Measurements from ENCODE around the gene EDN1. TPM values are rescaled to one million over a fixed set of nuclear protein-coding genes. Genes with fewer than 3 reads are reported as not detected.

EDN1 gene
- total RNA-seq (2014; rRNA removed; shearing (Covaris generic)) (1.8 and 6.3 TPM in 2 replicates), polyA plus RNA-seq (2016; fragmentation: Nextera tagmentation; extraction: Ambion mirVana) (4.1 and 5.2 TPM in 2 replicates)

DNA sequence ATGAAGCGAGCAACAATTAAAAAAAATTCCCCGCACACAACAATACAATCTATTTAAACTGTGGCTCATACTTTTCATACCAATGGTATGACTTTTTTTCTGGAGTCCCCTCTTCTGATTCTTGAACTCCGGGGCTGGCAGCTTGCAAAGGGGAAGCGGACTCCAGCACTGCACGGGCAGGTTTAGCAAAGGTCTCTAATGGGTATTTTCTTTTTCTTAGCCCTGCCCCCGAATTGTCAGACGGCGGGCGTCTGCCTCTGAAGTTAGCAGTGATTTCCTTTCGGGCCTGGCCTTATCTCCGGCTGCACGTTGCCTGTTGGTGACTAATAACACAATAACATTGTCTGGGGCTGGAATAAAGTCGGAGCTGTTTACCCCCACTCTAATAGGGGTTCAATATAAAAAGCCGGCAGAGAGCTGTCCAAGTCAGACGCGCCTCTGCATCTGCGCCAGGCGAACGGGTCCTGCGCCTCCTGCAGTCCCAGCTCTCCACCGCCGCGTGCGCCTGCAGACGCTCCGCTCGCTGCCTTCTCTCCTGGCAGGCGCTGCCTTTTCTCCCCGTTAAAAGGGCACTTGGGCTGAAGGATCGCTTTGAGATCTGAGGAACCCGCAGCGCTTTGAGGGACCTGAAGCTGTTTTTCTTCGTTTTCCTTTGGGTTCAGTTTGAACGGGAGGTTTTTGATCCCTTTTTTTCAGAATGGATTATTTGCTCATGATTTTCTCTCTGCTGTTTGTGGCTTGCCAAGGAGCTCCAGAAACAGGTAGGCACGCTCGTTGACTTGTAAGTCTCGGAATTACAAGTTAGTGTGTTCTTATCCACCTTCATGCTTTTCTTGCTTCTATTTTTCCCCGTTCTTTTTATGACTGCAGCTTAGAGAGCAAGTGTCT is at the start of gene EDN1:
TSS of gene EDN1 (plus strand) at position 429 of the 888 bp plus-strand sequence. CDS start at position 698, 269 bp downstream.
- H4K20me1 ChIP-seq (ENCODE audit: insufficient read depth), result no peaks in the 10 kb centered on the region
- H3K4me3 ChIP-seq, result peak within 1 kb of the TSS; percentile 85
- peak within 1 kb of the TSS; percentile 76 for H3K9ac ChIP-seq
- H3K36me3 ChIP-seq (ENCODE audit: low read depth), result no peaks in the 10 kb centered on the region
- peaks cover 34% of the 10 kb centered on the region for H3K4me1 ChIP-seq (ENCODE audit: insufficient read depth)
- H3K79me2 ChIP-seq (ENCODE audit: insufficient read depth), result no peaks in the 10 kb centered on the region
- in situ Hi-C loops (cut with MboI), result loop anchor here (10.0 kb wide), 1 partner anchor 315 kb away; no protein-coding TSS in a partner anchor
- 0 to 1% methylated on average over 38 of the region's 38 CpGs for WGBS, 2 experiments (ENCODE audit: low coverage in 1 of 2, low lambda C conversion rate in 2 of 2, missing lambda C conversion rate in 2 of 2)
- peak within 1 kb of the TSS; percentile 54 for H3K27ac ChIP-seq
- peak; percentile 97 for DNase-seq
- peak within 1 kb of the TSS; percentile 94 for H3K4me2 ChIP-seq (ENCODE audit: unreplicated experiment)
- H3K27me3 ChIP-seq (replicated peaks; ENCODE audit: insufficient read depth), result no peaks in the 10 kb centered on the region
- no peaks in the 10 kb centered on the region for H3K9me3 ChIP-seq (ENCODE audit: low read depth)
- H3K9me2 ChIP-seq (ENCODE audit: insufficient read depth), result no peaks in the 10 kb centered on the region
- H3F3A ChIP-seq (ENCODE audit: insufficient read depth), result peaks cover 19% of the 10 kb centered on the region
- no peak for TF ChIP-seq EZH2phosphoT487 (IDR thresholded peaks at IDR 0.05; ENCODE audit: insufficient read depth, low read depth)
- no peak for TF ChIP-seq EZH2 (IDR thresholded peaks at IDR 0.05; ENCODE audit: insufficient read depth, poor library complexity, severe bottlenecking)
- H2AFZ ChIP-seq, result peak within 1 kb of the TSS; percentile 95

DNA sequence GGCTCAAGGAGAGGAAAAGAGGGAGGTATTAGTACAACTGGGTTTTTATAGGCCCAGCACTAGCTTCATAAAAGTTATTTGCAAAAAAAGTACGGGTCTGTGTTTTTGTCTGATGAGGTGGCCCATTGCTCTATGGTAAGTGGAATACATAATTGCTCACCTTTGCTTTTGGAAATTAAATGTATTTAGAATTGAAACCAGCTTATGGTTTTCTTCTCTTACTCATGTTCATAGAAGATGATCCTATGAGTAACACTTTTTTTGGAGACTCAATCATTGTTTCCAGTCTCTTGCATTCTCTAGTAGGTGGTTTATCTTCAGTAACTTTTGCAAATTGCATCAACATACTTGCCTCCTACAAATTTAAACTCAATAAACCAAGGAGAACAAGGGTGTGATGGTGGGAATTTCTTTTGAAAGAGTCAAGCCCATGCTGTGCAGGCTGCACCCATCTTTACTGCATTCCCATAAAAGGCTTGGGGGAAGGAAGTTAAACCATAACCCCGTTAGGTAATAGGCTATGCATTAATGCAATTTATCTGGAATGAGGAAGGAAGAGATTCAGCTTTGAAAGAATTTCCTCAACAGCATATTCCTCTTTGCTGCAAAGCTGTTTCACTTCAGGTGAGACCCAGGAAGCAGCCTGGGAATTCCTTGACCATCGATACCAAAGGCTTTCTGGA is 48.5 kb upstream of the EDN1 start:
- H3F3A ChIP-seq (ENCODE audit: insufficient read depth), result no peaks in the 10 kb centered on the region
- in situ Hi-C loops (cut with MboI), result loop anchor here (25.0 kb wide), 1 partner anchor 579 kb away; no protein-coding TSS in a partner anchor
- H4K20me1 ChIP-seq (ENCODE audit: insufficient read depth), result no peaks in the 10 kb centered on the region
- no peaks in the 10 kb centered on the region for H3K36me3 ChIP-seq (ENCODE audit: low read depth)
- no peaks in the 10 kb centered on the region for H3K27me3 ChIP-seq (replicated peaks; ENCODE audit: insufficient read depth)
- TF ChIP-seq EZH2 (IDR thresholded peaks at IDR 0.05; ENCODE audit: insufficient read depth, poor library complexity, severe bottlenecking), result no peak
- no peak for TF ChIP-seq EZH2phosphoT487 (IDR thresholded peaks at IDR 0.05; ENCODE audit: insufficient read depth, low read depth)
- H3K79me2 ChIP-seq (ENCODE audit: insufficient read depth), result no peaks in the 10 kb centered on the region
- H3K4me2 ChIP-seq (ENCODE audit: unreplicated experiment), result no peak overlapping the region
- no peak overlapping the region for H3K27ac ChIP-seq
- DNase-seq, result peak; percentile 36
- 74 to 86% methylated on average over 3 of the region's 3 CpGs for WGBS, 2 experiments (ENCODE audit: low coverage in 1 of 2, low lambda C conversion rate in 2 of 2, missing lambda C conversion rate in 2 of 2)
- H3K9me3 ChIP-seq (ENCODE audit: low read depth), result no peaks in the 10 kb centered on the region
- H3K9me2 ChIP-seq (ENCODE audit: insufficient read depth), result no peaks in the 10 kb centered on the region
- no peak overlapping the region for H3K9ac ChIP-seq
- no peak overlapping the region for H3K4me3 ChIP-seq
- H3K4me1 ChIP-seq (ENCODE audit: insufficient read depth), result no peaks in the 10 kb centered on the region
- no peak overlapping the region for H2AFZ ChIP-seq

DNA sequence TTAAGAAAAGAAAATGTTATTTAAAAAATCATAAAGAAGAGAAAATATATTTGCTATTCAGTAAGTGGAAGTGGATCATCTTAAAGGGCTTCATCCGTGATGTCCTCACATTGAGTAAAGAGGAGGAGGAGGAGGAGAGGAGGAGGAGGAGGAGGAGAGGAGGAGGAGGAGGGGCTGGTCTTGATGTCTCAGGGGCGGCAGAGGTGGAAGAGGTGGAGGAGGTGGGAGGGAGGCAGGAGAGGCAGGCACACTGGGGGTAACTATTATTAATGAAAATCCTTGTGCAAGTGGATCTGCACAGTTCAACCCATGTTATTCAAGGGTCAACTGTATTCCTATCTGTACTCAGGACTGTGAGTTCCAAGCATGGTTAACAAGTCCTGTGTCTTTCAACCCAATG is 47.0 kb upstream of the EDN1 start:
- H3K27ac ChIP-seq, result no peak overlapping the region
- H2AFZ ChIP-seq, result no peak overlapping the region
- TF ChIP-seq EZH2phosphoT487 (IDR thresholded peaks at IDR 0.05; ENCODE audit: insufficient read depth, low read depth) (no peak), EZH2 (IDR thresholded peaks at IDR 0.05; ENCODE audit: insufficient read depth, poor library complexity, severe bottlenecking) (no peak)
- H3K4me1 ChIP-seq (ENCODE audit: insufficient read depth), result no peaks in the 10 kb centered on the region
- no peaks in the 10 kb centered on the region for H3K9me2 ChIP-seq (ENCODE audit: insufficient read depth)
- H3K4me3 ChIP-seq, result no peak overlapping the region
- H3K9me3 ChIP-seq (ENCODE audit: low read depth), result no peaks in the 10 kb centered on the region
- no peaks in the 10 kb centered on the region for H3K79me2 ChIP-seq (ENCODE audit: insufficient read depth)
- 98 to 100% methylated on average over 1 to 2 of the region's 2 CpGs for WGBS, 2 experiments (ENCODE audit: low coverage in 1 of 2, low lambda C conversion rate in 2 of 2, missing lambda C conversion rate in 2 of 2)
- no peaks in the 10 kb centered on the region for H3K27me3 ChIP-seq (replicated peaks; ENCODE audit: insufficient read depth)
- DNase-seq, result no peak
- no peak overlapping the region for H3K9ac ChIP-seq
- H3K4me2 ChIP-seq (ENCODE audit: unreplicated experiment), result no peak overlapping the region
- no peaks in the 10 kb centered on the region for H3K36me3 ChIP-seq (ENCODE audit: low read depth)
- no peaks in the 10 kb centered on the region for H4K20me1 ChIP-seq (ENCODE audit: insufficient read depth)
- no peaks in the 10 kb centered on the region for H3F3A ChIP-seq (ENCODE audit: insufficient read depth)
- in situ Hi-C loops (cut with MboI), result loop anchor here (25.0 kb wide), 1 partner anchor 581 kb away; no protein-coding TSS in a partner anchor

DNA sequence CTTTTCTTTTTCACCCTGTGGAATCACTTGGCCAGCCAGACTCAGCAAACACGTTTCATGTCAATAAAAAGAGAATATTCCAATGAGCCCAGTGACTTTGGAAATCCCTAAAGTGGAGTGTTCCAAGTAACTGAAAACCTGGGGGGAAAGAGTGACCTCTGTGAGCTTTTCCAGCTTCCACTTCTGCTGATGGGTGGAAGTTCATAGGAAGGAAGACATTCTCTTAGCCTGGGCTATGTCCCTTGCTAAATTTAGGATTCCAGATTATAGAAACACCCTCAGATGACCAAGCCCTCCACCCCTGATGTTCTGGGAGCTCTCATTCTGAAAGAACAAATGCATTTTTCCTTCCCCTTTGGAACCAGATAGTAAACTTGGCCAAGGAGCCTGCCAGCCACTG is 44.8 kb upstream of the EDN1 start:
- in situ Hi-C loops (cut with MboI), result loop anchor here (25.0 kb wide), 1 partner anchor 583 kb away; no protein-coding TSS in a partner anchor
- TF ChIP-seq EZH2 (IDR thresholded peaks at IDR 0.05; ENCODE audit: insufficient read depth, poor library complexity, severe bottlenecking) (no peak), EZH2phosphoT487 (IDR thresholded peaks at IDR 0.05; ENCODE audit: insufficient read depth, low read depth) (no peak)
- no peak overlapping the region for H3K4me2 ChIP-seq (ENCODE audit: unreplicated experiment)

More for the DNA sequence above, 44.8 kb upstream of the EDN1 start:
- H3K9ac ChIP-seq, result no peak overlapping the region
- H4K20me1 ChIP-seq (ENCODE audit: insufficient read depth), result no peaks in the 10 kb centered on the region
- H3K4me1 ChIP-seq (ENCODE audit: insufficient read depth), result no peaks in the 10 kb centered on the region
- no peak overlapping the region for H3K4me3 ChIP-seq
- 89 to 97% methylated on average over 1 of the region's 1 CpG for WGBS, 2 experiments (ENCODE audit: low coverage in 1 of 2, low lambda C conversion rate in 2 of 2, missing lambda C conversion rate in 2 of 2)
- no peaks in the 10 kb centered on the region for H3K79me2 ChIP-seq (ENCODE audit: insufficient read depth)
- no peak overlapping the region for H3K27ac ChIP-seq
- H3K36me3 ChIP-seq (ENCODE audit: low read depth), result no peaks in the 10 kb centered on the region
- no peak overlapping the region for H2AFZ ChIP-seq
- no peaks in the 10 kb centered on the region for H3K9me3 ChIP-seq (ENCODE audit: low read depth)
- no peaks in the 10 kb centered on the region for H3F3A ChIP-seq (ENCODE audit: insufficient read depth)
- no peaks in the 10 kb centered on the region for H3K27me3 ChIP-seq (replicated peaks; ENCODE audit: insufficient read depth)
- DNase-seq, result no peak
- H3K9me2 ChIP-seq (ENCODE audit: insufficient read depth), result no peaks in the 10 kb centered on the region

Data from GM23248 (cell line).